GM19239 (cell line): Measurements from ENCODE around the gene IL5RA.

Experiments
- DNase-seq: peaks from one replicate; pipeline ENCODE4 v3.0.0; 2011; ENCODE audit warnings: low spot score; ENCODE audit not compliant: insufficient read length
- FAIRE-seq: peaks from 2 replicates; lab custom pipeline; 2011; peaks lifted over from hg19 to GRCh38; lab: Jason Lieb, UNC

IL5RA gene

GRCh38 chr3:3109407-3110298 lies 521 bp downstream of the IL5RA start:
- FAIRE-seq (no peak), DNase-seq (no peak)

GRCh38 chr3:3107858-3108257 lies 2.3 kb downstream of the IL5RA start:
- DNase-seq (no peak), FAIRE-seq (no peak)

GRCh38 chr3:3107181-3107580 lies 3.0 kb downstream of the IL5RA start:
- FAIRE-seq (no peak), DNase-seq (no peak)

GRCh38 chr3:3105815-3106214 lies 4.4 kb downstream of the IL5RA start:
- no peak for DNase-seq
- no peak for FAIRE-seq

GRCh38 chr3:3105246-3105645 lies 4.9 kb downstream of the IL5RA start:
- FAIRE-seq = no peak
- no peak for DNase-seq

GRCh38 chr3:3102751-3103150 lies 7.4 kb downstream of the IL5RA start:
- FAIRE-seq (no peak), DNase-seq (no peak)

- DNase-seq (no peak), FAIRE-seq (peak; percentile 14)
These were observed 8.3 kb downstream of the IL5RA start for GRCh38 chr3:3101660-3102458.

GRCh38 chr3:3097958-3098357 lies 12.2 kb downstream of the IL5RA start:
- DNase-seq = no peak
- FAIRE-seq = no peak

GRCh38 chr3:3089017-3089416 lies 21.2 kb downstream of the IL5RA start:
- DNase-seq (peak; percentile 26), FAIRE-seq (peak; percentile 99)

- FAIRE-seq (no peak), DNase-seq (no peak)
These were observed 22.3 kb downstream of the IL5RA start for GRCh38 chr3:3087716-3088465.

GRCh38 chr3:3087279-3087678 lies 22.9 kb downstream of the IL5RA start:
- FAIRE-seq (no peak), DNase-seq (no peak)

GRCh38 chr3:3086239-3086638 lies 23.9 kb downstream of the IL5RA start:
- no peak for DNase-seq
- no peak for FAIRE-seq

- DNase-seq = no peak
- FAIRE-seq = no peak
These were observed 24.4 kb downstream of the IL5RA start for GRCh38 chr3:3085782-3086181.

GRCh38 chr3:3084890-3085289 lies 25.3 kb downstream of the IL5RA start:
- DNase-seq (no peak), FAIRE-seq (no peak)

- DNase-seq (peak; percentile 24), FAIRE-seq (peak; percentile 82)
These were observed 27.8 kb downstream of the IL5RA start for GRCh38 chr3:3082234-3082924.

GRCh38 chr3:3081381-3082233 lies 28.6 kb downstream of the IL5RA start:
- no peak for DNase-seq
- FAIRE-seq = no peak

GRCh38 chr3:3080309-3080708 lies 29.9 kb downstream of the IL5RA start:
- FAIRE-seq (no peak), DNase-seq (no peak)

- DNase-seq (no peak), FAIRE-seq (no peak)
These were observed 35.5 kb downstream of the IL5RA start for GRCh38 chr3:3074551-3075257.

- FAIRE-seq (no peak), DNase-seq (no peak)
These were observed 39.0 kb downstream of the IL5RA start for GRCh38 chr3:3071136-3071535.
